ENCODE results near the gene STK33.
"Not testable (repeated sequence)": the region's sequence is repeated elsewhere in the genome, so short reads cannot be mapped to it uniquely, and the experiment has no call there.

- TF ChIP-seq POLR2AphosphoS5 (IDR thresholded peaks at IDR 0.05; ENCODE audit: low read depth, low read length); CTCF (IDR thresholded peaks at IDR 0.05); USF2 (IDR thresholded peaks at IDR 0.05; ENCODE audit: borderline replicate concordance, low read depth, low read length); GABPA (IDR thresholded peaks at IDR 0.05; ENCODE audit: low read depth); GATA2 (CRISPR knock-in tag; IDR thresholded peaks at IDR 0.05); EP300 (IDR thresholded peaks at IDR 0.05; ENCODE audit: borderline replicate concordance in 1 of 2, low read depth in 1 of 2, low read length in 1 of 2); SIN3A (IDR thresholded peaks at IDR 0.05; ENCODE audit: borderline replicate concordance, low read depth, low read length); TCF12 (IDR thresholded peaks at IDR 0.05); RFX5 (IDR thresholded peaks at IDR 0.05; ENCODE audit: low read length); TEAD4 (IDR thresholded peaks at IDR 0.05; ENCODE audit: borderline replicate concordance, insufficient read depth); CHD2 (IDR thresholded peaks at IDR 0.05; ENCODE audit: low read length, partially characterized antibody); JUND (IDR thresholded peaks at IDR 0.05); FOXJ3 (CRISPR knock-in tag; IDR thresholded peaks at IDR 0.05): not testable (repeated sequence)
Observed at GRCh38 chr11:8467806-8468205, 126.2 kb downstream of the STK33 start.
